GM23338 (cell line): ENCODE data around the gene CFLAR. TPM values are rescaled to one million over a fixed set of nuclear protein-coding genes. Genes with fewer than 3 reads are reported as not detected.

Source experiments
- ATAC-seq: fragments of 200-7000 bp; cut with Tn5 transposase; 3 replicates; pipeline ENCODE4 v1.9.1; 2020
- DNase-seq: peaks from one replicate; pipeline ENCODE4 v3.0.0-alpha.2; 2015; ENCODE audit warnings: low spot score
- H2AFZ ChIP-seq: fragments of 200-600 bp; sonication (generic); 2 replicates; pipeline ENCODE4 v1.8.0; 2016; ENCODE audit warnings: antibody characterized with exemption, mild to moderate bottlenecking, moderate library complexity
- H3F3A ChIP-seq: fragments of 200-600 bp; sonication (generic); replicated peaks from 2 replicates; pipeline ENCODE4 v1.8.0; 2017; ENCODE audit warnings: antibody characterized with exemption, mixed run types, low read depth
- H3K27ac ChIP-seq: fragments of 200-600 bp; sonication (generic); 2 replicates; pipeline ENCODE4 v1.6.1; 2016; ENCODE audit warnings: low read depth
- H3K27me3 ChIP-seq: fragments of 200-600 bp; sonication (generic); 2 replicates; pipeline ENCODE4 v1.8.0; 2016; ENCODE audit warnings: mild to moderate bottlenecking, mixed run types, moderate library complexity; ENCODE audit not compliant: insufficient read depth
- H3K36me3 ChIP-seq: fragments of 200-600 bp; sonication (generic); 2 replicates; pipeline ENCODE4 v1.8.0; 2016; ENCODE audit warnings: mild to moderate bottlenecking; ENCODE audit not compliant: insufficient read depth
- H3K4me1 ChIP-seq: fragments of 200-600 bp; sonication (generic); 2 replicates; pipeline ENCODE4 v1.8.0; 2016; ENCODE audit warnings: mild to moderate bottlenecking, moderate library complexity; ENCODE audit not compliant: insufficient read depth
- H3K4me2 ChIP-seq: fragments of 200-600 bp; sonication (generic); 2 replicates; pipeline ENCODE4 v1.7.1; 2017; ENCODE audit warnings: mixed run types
- H3K4me3 ChIP-seq: fragments of 200-600 bp; sonication (generic); 2 replicates; pipeline ENCODE4 v1.6.1; 2016; ENCODE audit warnings: mixed run types
- H3K79me2 ChIP-seq: fragments of 200-600 bp; sonication (generic); replicated peaks from 2 replicates; pipeline ENCODE4 v1.8.0; 2017; ENCODE audit warnings: mild to moderate bottlenecking; ENCODE audit not compliant: insufficient read depth
- H3K9me2 ChIP-seq: fragments of 200-600 bp; sonication (generic); 2 replicates; pipeline ENCODE4 v1.8.0; 2017; ENCODE audit not compliant: insufficient read depth
- H4K20me1 ChIP-seq: fragments of 200-600 bp; sonication (generic); replicated peaks from 2 replicates; pipeline ENCODE4 v1.8.0; 2017; ENCODE audit warnings: mild to moderate bottlenecking; ENCODE audit not compliant: insufficient read depth
- H3K27ac Mint-ChIP-seq: 2 replicates; pipeline ENCODE4 v1.8.0; 2020; ENCODE audit warnings: inconsistent platforms, mild to moderate bottlenecking, moderate library complexity, mixed read lengths
- H3K27me3 Mint-ChIP-seq: 3 replicates; pipeline ENCODE4 v1.8.0; 2022; ENCODE audit warnings: low read depth, mild to moderate bottlenecking, moderate library complexity, mixed read lengths, inconsistent platforms; ENCODE audit not compliant: insufficient read depth, poor library complexity
- H3K36me3 Mint-ChIP-seq: 3 replicates; pipeline ENCODE4 v1.8.0; 2021; ENCODE audit warnings: low read depth, mild to moderate bottlenecking, inconsistent platforms, moderate library complexity, mixed read lengths
- H3K4me1 Mint-ChIP-seq: 3 replicates; pipeline ENCODE4 v1.8.0; 2020; ENCODE audit warnings: mild to moderate bottlenecking, inconsistent platforms, mixed read lengths
- H3K4me3 Mint-ChIP-seq: 3 replicates; pipeline ENCODE4 v1.8.0; 2021; ENCODE audit warnings: moderate library complexity, mild to moderate bottlenecking, inconsistent platforms, mixed read lengths
- H3K9me3 Mint-ChIP-seq: 3 replicates; pipeline ENCODE4 v1.8.0; 2020; ENCODE audit warnings: moderate library complexity, mild to moderate bottlenecking, inconsistent platforms, mixed read lengths
- CREB1 ChIP-seq: fragments of 250-450 bp; sonication (Bioruptor Pico); IDR thresholded peaks from 2 replicates; pipeline ENCODE4 v1.5.0; 2020; ENCODE audit warnings: low read depth, mild to moderate bottlenecking, moderate library complexity
- CTCF ChIP-seq, 2 experiments: fragments of 200-600 bp in 1 of 2; sonication (generic) in 1 of 2; conservative IDR thresholded peaks; 2 replicates each; pipeline versions ENCODE4 v1.5.1 to v1.6.1; 2016 to 2017; ENCODE audit warnings: antibody characterized with exemption in 2 of 2, low read depth in 2 of 2, mild to moderate bottlenecking in 2 of 2, moderate library complexity in 1 of 2
- EZH2phosphoT487 ChIP-seq: fragments of 200-600 bp; sonication (generic); IDR thresholded peaks from one replicate; pipeline ENCODE4 v1.8.1; 2018; ENCODE audit warnings: antibody characterized with exemption; ENCODE audit not compliant: unreplicated experiment
- JUNB ChIP-seq: IDR thresholded peaks from one replicate; pipeline ENCODE4 v1.6.1; 2016; ENCODE audit warnings: antibody characterized with exemption; ENCODE audit not compliant: unreplicated experiment
- REST ChIP-seq: IDR thresholded peaks from one replicate; pipeline ENCODE4 v1.6.1; 2018; ENCODE audit warnings: antibody characterized with exemption; ENCODE audit not compliant: unreplicated experiment
- ZNF114 ChIP-seq: fragments of 250-450 bp; sonication (Bioruptor Pico); IDR thresholded peaks from 2 replicates; pipeline ENCODE4 v1.5.0; 2020; ENCODE audit warnings: mild to moderate bottlenecking, moderate library complexity
- polyA plus RNA-seq: library from polyadenylated mRNA; unstranded; fragments of >200 nt; fragmentation: Nextera tagmentation; extraction: Ambion mirVana; gene quantifications from 2 replicates; pipeline ENCODE4 v1.2.1, GENCODE V29; 2016
- total RNA-seq: library from RNA; depleted of rRNA; stranded (reverse); fragments of >200 nt; shearing (Covaris generic); gene quantifications from 2 replicates; pipeline ENCODE4 v1.2.3, GENCODE V29; 2014

CFLAR gene
- total and polyA plus RNA-seq, 2 experiments from 2014 or later = 10.1 to 15.1 TPM

GRCh38 chr2:201111096-201111495, 4.9 kb upstream of the CFLAR start:
- Mint-ChIP-seq H3K27ac (no peak overlapping the region), H3K9me3 (peaks cover 13% of the 10 kb centered on the region), H3K4me1 (peaks cover 11% of the 10 kb centered on the region), H3K36me3 (peaks cover 7% of the 10 kb centered on the region; the same call in 1 of the 3 replicates), H3K4me3 (no peak overlapping the region), H3K27me3 (peaks cover 12% of the 10 kb centered on the region)
- DNase-seq = no peak
- Histone ChIP-seq H3F3A (peaks cover 4% of the 10 kb centered on the region; the same call in 1 of the 2 replicates), H2AFZ (no peak overlapping the region), H3K4me2 (peak overlapping the region; percentile 28; the same call in 1 of the 2 replicates), H3K9me2 (no peaks in the 10 kb centered on the region), H3K4me1 (peaks cover 6% of the 10 kb centered on the region; the same call in 1 of the 2 replicates), H3K27me3 (no peaks in the 10 kb centered on the region), H3K4me3 (no peak overlapping the region), H3K36me3 (no peaks in the 10 kb centered on the region), H4K20me1 (no peaks in the 10 kb centered on the region), H3K79me2 (no peaks in the 10 kb centered on the region), H3K27ac (no peak overlapping the region)
- no peak for TF ChIP-seq JUNB
- no peak for TF ChIP-seq CTCF (conservative IDR thresholded peaks at IDR 0.05; ENCODE audit: low read depth in 2 of 2)
- no peak for ATAC-seq

- peaks cover 18% of the 10 kb centered on the region for H3K27me3 Mint-ChIP-seq
- no peak overlapping the region for H3K27ac Mint-ChIP-seq
- DNase-seq (no peak), ATAC-seq (no peak)
- Histone ChIP-seq H3K4me1 (peaks cover 10% of the 10 kb centered on the region; the same call in 1 of the 2 replicates), H3K4me3 (no peak overlapping the region), H3K9me2 (no peaks in the 10 kb centered on the region), H3K27ac (no peak overlapping the region), H2AFZ (no peak overlapping the region), H3K36me3 (no peaks in the 10 kb centered on the region), H3K79me2 (no peaks in the 10 kb centered on the region), H4K20me1 (no peaks in the 10 kb centered on the region), H3K4me2 (no peak overlapping the region), H3K27me3 (no peaks in the 10 kb centered on the region), H3F3A (peaks cover 7% of the 10 kb centered on the region; the same call in 1 of the 2 replicates)
- peaks cover 29% of the 10 kb centered on the region for H3K4me1 Mint-ChIP-seq
- peaks cover 13% of the 10 kb centered on the region for H3K9me3 Mint-ChIP-seq
- TF ChIP-seq REST (no peak), ZNF114 (CRISPR knock-in tag) (no peak), CREB1 (CRISPR knock-in tag) (no peak), EZH2phosphoT487 (no peak)
- H3K36me3 Mint-ChIP-seq = peaks cover 7% of the 10 kb centered on the region; the same call in 1 of the 3 replicates
- peak overlapping the region; percentile 54; the same call in 1 of the 3 replicates for H3K4me3 Mint-ChIP-seq
Measured at GRCh38 chr2:201114350-201114749, 1.6 kb upstream of the CFLAR start.
